Activated CD4-positive, alpha-beta T cell treated with anti-CD3 and anti-CD28 coated beads, Interleukin-2, amount 50 U/mL, for 48 hours (primary cell): Measurements from ENCODE around the gene TDRD12.
"Not testable (repeated sequence)": the region's sequence is repeated elsewhere in the genome, so short reads cannot be mapped to it uniquely, and the experiment has no call there.

Experiments
- DNase-seq, 2 experiments: peaks; one replicate each; pipeline ENCODE4 v3.0.0-alpha.2; 2020

TDRD12 gene

GRCh38 chr19:32746631-32747196 lies 27.1 kb downstream of the TDRD12 start:
- not testable (repeated sequence) for DNase-seq

GRCh38 chr19:32748497-32748896 lies 28.9 kb downstream of the TDRD12 start:
- no peak for DNase-seq

GRCh38 chr19:32748948-32749347 lies 29.4 kb downstream of the TDRD12 start:
- DNase-seq: no peak

GRCh38 chr19:32749361-32749760 lies 29.8 kb downstream of the TDRD12 start:
- DNase-seq: no peak

- no peak for DNase-seq
These were observed 31.0 kb downstream of the TDRD12 start for GRCh38 chr19:32750441-32751055.

- DNase-seq: no peak
These were observed 31.5 kb downstream of the TDRD12 start for GRCh38 chr19:32751066-32751465.

GRCh38 chr19:32757189-32757588 lies 37.6 kb downstream of the TDRD12 start:
- DNase-seq: no peak

- not testable (repeated sequence) for DNase-seq
These were observed 45.8 kb downstream of the TDRD12 start for GRCh38 chr19:32765365-32765764.

- DNase-seq: no peak
These were observed 48.5 kb downstream of the TDRD12 start for GRCh38 chr19:32767951-32768679.

GRCh38 chr19:32771596-32771995 lies 52.0 kb downstream of the TDRD12 start:
- DNase-seq: no peak

GRCh38 chr19:32773126-32773525 lies 53.6 kb downstream of the TDRD12 start:
- DNase-seq: no peak

GRCh38 chr19:32779082-32779481 lies 59.5 kb downstream of the TDRD12 start:
- DNase-seq: no peak

GRCh38 chr19:32781280-32781679 lies 61.7 kb downstream of the TDRD12 start:
- DNase-seq: no peak

GRCh38 chr19:32782089-32782488 lies 62.5 kb downstream of the TDRD12 start:
- not testable (repeated sequence) for DNase-seq

GRCh38 chr19:32787161-32787813 lies 67.7 kb downstream of the TDRD12 start:
- not testable (repeated sequence) for DNase-seq

GRCh38 chr19:32787895-32788294 lies 68.3 kb downstream of the TDRD12 start:
- DNase-seq: not testable (repeated sequence)

GRCh38 chr19:32789429-32789828 lies 69.9 kb downstream of the TDRD12 start:
- no peak for DNase-seq

- no peak for DNase-seq
These were observed 78.6 kb downstream of the TDRD12 start for GRCh38 chr19:32798201-32798600.

GRCh38 chr19:32800191-32800590 lies 80.6 kb downstream of the TDRD12 start:
- DNase-seq: no peak

- DNase-seq: no peak
These were observed 81.2 kb downstream of the TDRD12 start for GRCh38 chr19:32800754-32801153.

GRCh38 chr19:32802840-32803239 lies 83.3 kb downstream of the TDRD12 start:
- no peak for DNase-seq

GRCh38 chr19:32808236-32808635 lies 88.7 kb downstream of the TDRD12 start:
- DNase-seq: no peak

- DNase-seq: no peak
These were observed 89.7 kb downstream of the TDRD12 start for GRCh38 chr19:32809254-32809653.

- no peak for DNase-seq
These were observed 90.2 kb downstream of the TDRD12 start for GRCh38 chr19:32809754-32810153.
